Measurements from ENCODE around the gene ADGRF5.

Gene ADGRF5

DNA sequence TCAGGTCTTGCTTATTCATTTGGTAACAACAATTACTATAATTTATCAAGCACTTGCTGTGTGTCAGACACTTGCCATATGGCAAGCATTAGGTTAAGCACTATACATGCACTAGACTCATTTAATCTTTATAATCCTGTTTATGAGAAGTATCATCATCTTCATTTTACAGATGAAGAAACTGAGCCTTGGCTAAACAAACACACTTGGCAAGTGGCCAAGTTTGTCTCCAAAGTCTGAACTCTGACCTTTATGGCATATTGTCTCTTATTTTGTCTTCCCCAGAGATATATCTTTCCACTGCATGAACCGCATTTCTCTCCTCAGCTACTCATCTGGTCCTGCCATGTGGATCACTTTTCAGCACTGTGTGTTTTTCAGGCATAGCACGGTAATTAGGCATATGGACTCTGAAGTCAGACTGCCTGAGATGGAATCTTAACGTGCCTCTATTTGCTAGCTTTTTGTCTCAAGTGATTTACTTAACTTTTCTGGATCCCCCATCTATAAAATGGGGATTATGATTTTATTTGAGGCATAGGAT lies 4.7 kb downstream of the ADGRF5 start:
- Histone ChIP-seq H3K27ac (no peak overlapping the region), H3K4me1 (no peaks in the 10 kb centered on the region), H4K20me1 (no peaks in the 10 kb centered on the region), H3K4me3 (no peak overlapping the region), H3K4me2 (no peak overlapping the region), H3K9me3 (replicated peaks in 1 of 11) (no peaks in the 10 kb centered on the region), H3K27me3 (no peaks in the 10 kb centered on the region), H3K9ac (no peak overlapping the region), H3K36me3 (no peaks in the 10 kb centered on the region)
- no peak for TF ChIP-seq Cebpa-rat (IDR thresholded peaks at IDR 0.05)

DNA sequence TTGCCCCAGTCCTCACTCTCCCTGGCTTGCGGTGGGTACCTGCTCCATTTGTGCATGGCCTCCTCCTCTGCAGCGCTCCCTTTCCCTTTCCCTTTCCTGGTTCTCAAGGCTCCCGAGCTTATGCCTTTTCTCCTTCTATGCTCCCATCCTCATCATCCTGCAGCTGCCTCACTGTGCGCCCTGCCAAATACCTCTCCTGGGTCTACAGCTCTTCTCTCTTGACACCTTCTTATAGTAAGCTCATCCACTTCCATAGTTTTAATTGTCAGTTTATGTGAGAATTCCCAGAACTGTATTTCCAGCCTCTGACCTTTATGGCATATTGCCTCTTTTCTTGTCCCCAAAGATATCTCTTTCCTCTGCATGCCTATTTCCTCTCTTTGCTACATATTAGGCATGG lies 5.9 kb downstream of the ADGRF5 start:
- no peak overlapping the region for H3K9ac ChIP-seq
- no peaks in the 10 kb centered on the region for H3K4me1 ChIP-seq
- no peak overlapping the region for H3K4me3 ChIP-seq
- no peaks in the 10 kb centered on the region for H3K9me3 ChIP-seq (replicated peaks in 1 of 11)
- no peaks in the 10 kb centered on the region for H3K27me3 ChIP-seq
- no peak overlapping the region for H3K27ac ChIP-seq
- no peaks in the 10 kb centered on the region for H3K36me3 ChIP-seq
- TF ChIP-seq Cebpa-rat (IDR thresholded peaks at IDR 0.05) = no peak
- no peak overlapping the region for H3K4me2 ChIP-seq
- no peaks in the 10 kb centered on the region for H4K20me1 ChIP-seq

DNA sequence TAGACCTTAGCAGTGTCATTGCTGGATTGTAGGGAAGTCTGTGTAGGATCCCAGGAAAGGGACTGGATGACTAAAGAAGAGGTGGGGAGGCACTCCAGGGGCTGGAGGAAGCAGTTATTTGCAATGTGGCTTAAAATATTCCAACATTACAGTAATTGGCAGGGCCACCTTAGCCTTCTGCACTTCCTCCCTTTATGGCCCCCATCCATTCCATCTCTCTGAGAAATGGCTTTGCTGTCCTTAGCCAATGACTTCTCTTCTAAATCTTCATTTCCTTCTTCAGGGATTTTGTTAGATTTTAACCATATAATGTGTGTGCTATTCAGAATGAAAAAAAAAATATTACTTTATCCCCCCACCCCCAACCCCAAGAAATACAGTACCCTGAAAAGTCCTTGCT lies 6.4 kb downstream of the ADGRF5 start:
- no peaks in the 10 kb centered on the region for H3K36me3 ChIP-seq
- no peaks in the 10 kb centered on the region for H3K9me3 ChIP-seq (replicated peaks in 1 of 11)
- H3K9ac ChIP-seq = no peak overlapping the region
- no peak overlapping the region for H3K4me3 ChIP-seq
- no peaks in the 10 kb centered on the region for H3K4me1 ChIP-seq
- H3K27ac ChIP-seq = no peak overlapping the region
- no peak overlapping the region for H3K4me2 ChIP-seq
- H3K27me3 ChIP-seq = no peaks in the 10 kb centered on the region
- H4K20me1 ChIP-seq = no peaks in the 10 kb centered on the region
- no peak for TF ChIP-seq Cebpa-rat (IDR thresholded peaks at IDR 0.05)

DNA sequence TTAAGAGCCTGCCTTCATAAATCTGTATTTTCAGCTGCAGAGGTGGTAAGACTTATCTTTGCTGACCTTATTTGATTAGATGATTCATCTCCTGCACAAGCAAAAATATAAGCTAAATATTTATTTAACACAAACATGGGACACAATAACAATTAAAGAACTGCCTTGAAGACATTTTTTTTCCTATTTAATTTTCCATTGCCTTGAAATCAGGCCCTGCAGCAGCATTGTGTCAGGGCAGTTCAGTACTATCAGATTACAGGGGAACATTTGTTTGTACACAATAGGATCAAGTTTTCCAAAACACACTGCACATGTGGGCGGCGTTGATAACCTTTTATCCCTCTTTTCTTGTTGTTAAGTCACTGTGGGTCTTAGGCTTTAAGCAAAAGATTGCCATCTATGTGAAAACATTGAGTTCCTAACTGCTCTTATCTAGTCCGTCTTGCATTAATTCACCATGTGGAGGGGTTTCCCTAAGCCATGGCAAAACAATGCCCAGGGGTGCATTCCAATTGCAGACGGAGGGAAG lies 7.4 kb downstream of the ADGRF5 start:
- Histone ChIP-seq H3K9me3 (replicated peaks in 1 of 11) (no peaks in the 10 kb centered on the region), H3K9ac (no peak overlapping the region), H3K4me3 (no peak overlapping the region), H3K36me3 (no peaks in the 10 kb centered on the region), H3K4me2 (no peak overlapping the region), H3K27me3 (no peaks in the 10 kb centered on the region), H3K4me1 (no peaks in the 10 kb centered on the region), H4K20me1 (no peaks in the 10 kb centered on the region), H3K27ac (no peak overlapping the region)
- no peak for TF ChIP-seq Cebpa-rat (IDR thresholded peaks at IDR 0.05)

DNA sequence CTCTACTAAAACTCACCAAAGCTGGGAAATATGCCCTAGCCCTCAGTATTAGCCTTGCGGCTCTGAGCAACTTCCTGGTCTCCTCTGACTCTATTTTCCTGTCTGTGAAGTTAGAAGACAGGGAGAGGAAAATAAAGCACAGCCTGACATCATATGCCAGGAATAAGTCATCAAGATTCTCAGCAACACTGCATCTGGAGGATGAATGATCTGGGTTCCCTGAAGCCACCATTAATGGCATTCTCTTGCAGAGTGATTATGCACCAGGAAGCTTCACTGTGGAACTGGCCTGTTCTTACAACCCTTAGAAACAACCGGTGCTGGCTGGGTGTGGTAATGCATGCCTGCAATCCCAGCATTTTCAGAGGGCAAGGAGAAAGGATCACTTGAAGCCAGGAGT lies 12.4 kb downstream of the ADGRF5 start:
- no peak overlapping the region for H3K27ac ChIP-seq
- H3K4me3 ChIP-seq = no peak overlapping the region
- TF ChIP-seq Cebpa-rat (IDR thresholded peaks at IDR 0.05) = no peak
- H3K4me1 ChIP-seq = no peaks in the 10 kb centered on the region
- no peak overlapping the region for H3K4me2 ChIP-seq
- H3K36me3 ChIP-seq = no peaks in the 10 kb centered on the region
- H3K9me3 ChIP-seq (replicated peaks in 1 of 11) = no peaks in the 10 kb centered on the region
- H3K27me3 ChIP-seq = no peaks in the 10 kb centered on the region
- H4K20me1 ChIP-seq = no peaks in the 10 kb centered on the region
- no peak overlapping the region for H3K9ac ChIP-seq

DNA sequence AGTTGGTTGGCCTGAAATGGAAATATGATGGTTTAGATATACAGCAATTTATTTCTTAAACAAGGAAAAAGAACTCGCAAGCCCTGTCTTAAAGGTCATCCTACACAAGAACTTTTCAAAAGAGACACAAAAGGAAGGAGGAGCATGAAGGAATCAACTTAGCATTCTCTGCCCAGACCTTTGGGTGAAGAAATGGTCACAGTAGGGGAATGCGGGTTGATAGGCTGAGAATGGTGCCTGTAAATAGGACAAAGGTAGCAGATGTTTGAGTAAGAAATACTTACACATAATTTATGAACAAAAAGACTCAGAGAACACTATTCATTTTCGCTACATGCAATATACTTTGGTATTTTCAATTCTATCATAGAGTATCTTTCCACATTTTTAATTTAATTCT lies 15.0 kb downstream of the ADGRF5 start:
- H4K20me1 ChIP-seq = no peaks in the 10 kb centered on the region
- no peak overlapping the region for H3K9ac ChIP-seq
- no peak overlapping the region for H3K4me3 ChIP-seq
- H3K4me2 ChIP-seq = no peak overlapping the region
- H3K9me3 ChIP-seq (replicated peaks in 1 of 11) = no peaks in the 10 kb centered on the region
- TF ChIP-seq Cebpa-rat (IDR thresholded peaks at IDR 0.05) = no peak
- no peak overlapping the region for H3K27ac ChIP-seq
- H3K27me3 ChIP-seq = no peaks in the 10 kb centered on the region
- H3K4me1 ChIP-seq = no peaks in the 10 kb centered on the region
- no peaks in the 10 kb centered on the region for H3K36me3 ChIP-seq

DNA sequence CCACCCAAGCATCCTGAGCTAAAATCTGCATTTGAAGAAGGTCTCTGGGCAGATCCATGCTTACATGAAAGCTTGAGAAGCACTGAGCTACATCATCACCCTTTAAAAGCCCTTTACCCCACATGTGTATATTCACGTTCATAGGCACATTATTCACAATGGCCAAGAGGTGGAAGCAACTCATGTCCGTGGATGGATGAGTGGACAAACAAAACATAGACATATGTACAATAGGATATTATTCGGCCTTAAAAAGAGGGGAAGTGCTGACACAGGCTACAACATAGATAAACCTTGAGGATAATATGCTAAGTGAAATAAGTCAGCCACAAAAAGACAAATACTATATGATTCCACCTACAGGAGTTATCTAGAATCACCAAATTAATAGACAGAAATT lies 17.6 kb downstream of the ADGRF5 start:
- H3K4me2 ChIP-seq = no peak overlapping the region
- no peaks in the 10 kb centered on the region for H3K27me3 ChIP-seq
- no peak overlapping the region for H3K27ac ChIP-seq
- H3K9ac ChIP-seq = no peak overlapping the region
- H4K20me1 ChIP-seq = no peaks in the 10 kb centered on the region
- no peaks in the 10 kb centered on the region for H3K36me3 ChIP-seq
- no peak overlapping the region for H3K4me3 ChIP-seq
- H3K4me1 ChIP-seq = no peaks in the 10 kb centered on the region
- no peak for TF ChIP-seq Cebpa-rat (IDR thresholded peaks at IDR 0.05)
- H3K9me3 ChIP-seq (replicated peaks in 1 of 11) = no peaks in the 10 kb centered on the region

DNA sequence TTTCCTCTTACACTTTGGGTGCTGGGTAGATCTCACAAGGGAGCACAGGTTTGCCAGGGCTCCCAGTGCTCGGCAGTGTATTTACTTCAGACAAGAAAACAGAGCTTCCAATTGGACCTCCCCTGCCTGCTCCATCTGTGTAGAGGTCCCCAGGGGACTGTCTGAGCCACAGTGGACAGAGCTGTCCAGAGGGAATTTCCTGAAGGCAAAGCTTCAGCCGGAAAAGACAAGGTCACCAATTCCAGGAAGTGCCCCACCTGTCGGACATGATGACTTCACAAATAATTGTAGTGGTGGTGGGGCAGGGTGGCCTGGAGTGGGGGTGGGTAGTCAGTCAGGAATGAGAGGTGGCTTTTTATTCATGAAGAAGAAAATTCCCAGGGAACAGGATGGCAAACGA lies 18.6 kb downstream of the ADGRF5 start:
- Histone ChIP-seq H3K4me2 (no peak overlapping the region), H3K4me3 (no peak overlapping the region), H3K9me3 (replicated peaks in 1 of 11) (no peaks in the 10 kb centered on the region), H3K9ac (no peak overlapping the region), H3K36me3 (no peaks in the 10 kb centered on the region), H3K4me1 (no peaks in the 10 kb centered on the region), H3K27ac (no peak overlapping the region), H4K20me1 (no peaks in the 10 kb centered on the region), H3K27me3 (no peaks in the 10 kb centered on the region)
- no peak for TF ChIP-seq Cebpa-rat (IDR thresholded peaks at IDR 0.05)

DNA sequence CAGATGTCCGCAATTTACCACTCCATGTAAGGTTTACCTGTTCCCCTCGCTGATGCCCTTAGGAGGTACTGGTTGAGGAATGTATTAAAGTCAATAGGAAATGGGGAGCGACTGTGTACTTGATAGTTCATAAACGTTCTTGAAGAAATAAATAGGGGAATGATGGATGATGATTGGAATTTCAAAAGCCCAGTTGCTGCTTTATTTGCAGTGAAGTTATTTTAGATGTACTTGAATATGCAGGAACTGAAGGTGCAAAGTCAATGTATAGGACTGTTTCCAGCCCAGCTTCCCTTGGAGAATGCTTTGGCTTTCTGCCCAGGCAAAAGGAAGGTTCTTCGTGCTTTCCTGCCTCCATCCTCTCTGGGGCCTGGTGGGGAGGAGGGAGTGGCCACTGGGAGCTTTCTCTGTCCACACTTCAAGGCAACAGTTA lies 19.8 kb downstream of the ADGRF5 start:
- TF ChIP-seq Cebpa-rat (IDR thresholded peaks at IDR 0.05) = no peak
- no peaks in the 10 kb centered on the region for H3K27me3 ChIP-seq
- no peak overlapping the region for H3K27ac ChIP-seq
- no peak overlapping the region for H3K4me3 ChIP-seq
- no peaks in the 10 kb centered on the region for H3K9me3 ChIP-seq (replicated peaks in 1 of 11)
- no peak overlapping the region for H3K9ac ChIP-seq
- H3K4me1 ChIP-seq = no peaks in the 10 kb centered on the region
- no peaks in the 10 kb centered on the region for H3K36me3 ChIP-seq
- H4K20me1 ChIP-seq = no peaks in the 10 kb centered on the region
- no peak overlapping the region for H3K4me2 ChIP-seq

DNA sequence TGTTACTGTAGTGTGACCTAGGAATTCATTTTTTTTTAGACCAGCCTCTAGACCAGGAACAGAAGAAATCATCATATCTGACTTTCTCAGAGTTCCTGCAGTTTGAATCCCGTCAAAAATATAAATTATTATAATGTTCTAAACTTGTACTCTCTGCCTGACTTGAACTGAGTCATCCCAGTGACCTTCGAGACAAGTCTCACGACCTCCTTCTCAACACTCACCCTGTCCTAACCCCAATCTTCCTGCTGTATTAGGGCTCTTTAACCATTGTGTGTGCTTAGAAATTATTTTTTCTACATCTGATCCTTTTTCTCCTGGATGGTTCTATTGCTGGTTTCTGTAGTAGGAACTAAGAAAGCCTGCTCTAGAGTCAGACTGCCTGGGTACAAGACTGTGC lies 21.5 kb downstream of the ADGRF5 start:
- Histone ChIP-seq H4K20me1 (no peaks in the 10 kb centered on the region; a peak in 1 of 22 replicates), H3K27me3 (no peaks in the 10 kb centered on the region), H3K27ac (no peak overlapping the region), H3K36me3 (no peaks in the 10 kb centered on the region), H3K9ac (no peak overlapping the region), H3K9me3 (replicated peaks in 1 of 11) (no peaks in the 10 kb centered on the region), H3K4me1 (no peaks in the 10 kb centered on the region), H3K4me2 (no peak overlapping the region), H3K4me3 (no peak overlapping the region)
- no peak for TF ChIP-seq Cebpa-rat (IDR thresholded peaks at IDR 0.05)

All from BLaER1 treated with 17β-estradiol and CSF1 and Interleukin-3, amounts not matched to agents 10 nM and 100 nM (cell line).